H9 (cell line): ENCODE results near the gene ZNF407. TPM values are rescaled to one million over a fixed set of nuclear protein-coding genes. Genes with fewer than 3 reads are reported as not detected.

Experiments used
- DNase-seq: peaks from one replicate; pipeline ENCODE4 v3.0.0-alpha.2; 2017
- H2AFZ ChIP-seq: one replicate; pipeline ENCODE4 v1.6.1; 2013; ENCODE audit warnings: mild to moderate bottlenecking, low read length, control low read depth, moderate library complexity
- H2AK5ac ChIP-seq: 2 replicates; pipeline ENCODE4 v1.6.1; 2013; ENCODE audit warnings: low read length, control low read depth, mixed read lengths; ENCODE audit not compliant: insufficient read length
- H2BK120ac ChIP-seq: one replicate; pipeline ENCODE4 v1.6.1; 2013; ENCODE audit warnings: low read depth, mild to moderate bottlenecking, low read length, control low read depth, inconsistent platforms; ENCODE audit not compliant: poor library complexity, severe bottlenecking
- H2BK12ac ChIP-seq: 2 replicates; pipeline ENCODE4 v1.6.1; 2013; ENCODE audit warnings: low read length, control low read depth, mixed read lengths, low read depth; ENCODE audit not compliant: insufficient read length
- H2BK15ac ChIP-seq: 2 replicates; pipeline ENCODE4 v1.6.1; 2013; ENCODE audit warnings: low read depth, low read length, control low read depth
- H2BK20ac ChIP-seq: one replicate; pipeline ENCODE4 v1.6.1; 2013; ENCODE audit warnings: low read depth, mild to moderate bottlenecking, low read length, control low read depth, inconsistent platforms; ENCODE audit not compliant: poor library complexity, severe bottlenecking
- H2BK5ac ChIP-seq: 2 replicates; pipeline ENCODE4 v1.6.1; 2013; ENCODE audit warnings: low read length, control low read depth, mixed read lengths; ENCODE audit not compliant: insufficient read length
- H3K14ac ChIP-seq: 2 replicates; pipeline ENCODE4 v1.6.1; 2013; ENCODE audit warnings: low read length, control low read depth; ENCODE audit not compliant: insufficient read depth
- H3K18ac ChIP-seq: 2 replicates; pipeline ENCODE4 v1.6.1; 2013; ENCODE audit warnings: low read depth, mild to moderate bottlenecking, mixed read lengths, low read length, control low read depth; ENCODE audit not compliant: insufficient read length
- H3K23ac ChIP-seq: 2 replicates; pipeline ENCODE4 v1.6.1; 2013; ENCODE audit warnings: low read length, control low read depth, mixed read lengths, low read depth; ENCODE audit not compliant: insufficient read length
- H3K23me2 ChIP-seq: 2 replicates; pipeline ENCODE4 v1.6.1; 2013; ENCODE audit warnings: low read depth, mild to moderate bottlenecking, mixed read lengths, low read length, control low read depth; ENCODE audit not compliant: insufficient read length, poor library complexity, severe bottlenecking
- H3K27ac ChIP-seq: 2 replicates; pipeline ENCODE4 v1.5.1; 2013; ENCODE audit warnings: low read length, control low read depth, mixed read lengths, low read depth; ENCODE audit not compliant: insufficient read length
- H3K27me3 ChIP-seq: 2 replicates; pipeline ENCODE4 v1.6.1; 2013; ENCODE audit warnings: low read length, control low read depth, inconsistent platforms; ENCODE audit not compliant: insufficient read depth
- H3K4ac ChIP-seq: 2 replicates; pipeline ENCODE4 v1.6.1; 2013; ENCODE audit warnings: low read depth, mild to moderate bottlenecking, control low read depth, inconsistent platforms, low read length, moderate library complexity
- H3K4me1 ChIP-seq: 2 replicates; pipeline ENCODE4 v1.6.1; 2013; ENCODE audit warnings: low read length, control low read depth, inconsistent platforms; ENCODE audit not compliant: insufficient read depth
- H3K4me2 ChIP-seq: 2 replicates; pipeline ENCODE4 v1.6.1; 2013; ENCODE audit warnings: low read length, control low read depth, mixed read lengths; ENCODE audit not compliant: insufficient read length, insufficient read depth
- H3K56ac ChIP-seq: 2 replicates; pipeline ENCODE4 v1.6.1; 2013; ENCODE audit warnings: low read depth, mild to moderate bottlenecking, mixed read lengths, low read length, control low read depth; ENCODE audit not compliant: insufficient read length
- H3K79me1 ChIP-seq: 2 replicates; pipeline ENCODE4 v1.6.1; 2013; ENCODE audit warnings: low read depth, mild to moderate bottlenecking, moderate library complexity, low read length, control low read depth, inconsistent platforms; ENCODE audit not compliant: insufficient read depth, poor library complexity, severe bottlenecking
- H3K79me2 ChIP-seq: 2 replicates; pipeline ENCODE4 v1.6.1; 2013; ENCODE audit warnings: low read length, control low read depth, inconsistent platforms; ENCODE audit not compliant: insufficient read depth
- H3K9ac ChIP-seq: 2 replicates; pipeline ENCODE4 v1.6.1; 2013; ENCODE audit warnings: low read length, control low read depth, mixed read lengths; ENCODE audit not compliant: insufficient read length; ENCODE audit errors: extremely low read depth
- H3K9me3 ChIP-seq: one replicate; pipeline ENCODE4 v1.6.1; 2013; ENCODE audit warnings: low read depth, low read length, inconsistent platforms; ENCODE audit not compliant: control insufficient read depth
- H3T11ph ChIP-seq: one replicate; pipeline ENCODE4 v1.6.1; 2013; ENCODE audit warnings: mild to moderate bottlenecking, low read length, control low read depth, inconsistent platforms
- H4K20me1 ChIP-seq: one replicate; pipeline ENCODE4 v1.6.1; 2013; ENCODE audit not compliant: control insufficient read depth, insufficient read length, insufficient read depth
- H4K5ac ChIP-seq: 2 replicates; pipeline ENCODE4 v1.6.1; 2013; ENCODE audit warnings: low read depth, mild to moderate bottlenecking, mixed read lengths, low read length, control low read depth; ENCODE audit not compliant: insufficient read length
- H4K8ac ChIP-seq: replicated peaks from 2 replicates; pipeline ENCODE4 v1.6.1; 2013; ENCODE audit warnings: low read length, control low read depth, mixed read lengths, low read depth; ENCODE audit not compliant: insufficient read length
- H4K91ac ChIP-seq: 2 replicates; pipeline ENCODE4 v1.6.1; 2013; ENCODE audit warnings: low read depth, mild to moderate bottlenecking, moderate library complexity, mixed read lengths, low read length, control low read depth; ENCODE audit not compliant: insufficient read length
- H3K27ac Mint-ChIP-seq, 3 experiments: 2 replicates in 2 of 3; 3 replicates in 1 of 3; pipeline ENCODE4 v1.8.0; 2020 to 2021; ENCODE audit warnings: mixed read lengths in 3 of 3, mild to moderate bottlenecking in 1 of 3, moderate library complexity in 1 of 3
- H3K27me3 Mint-ChIP-seq: 2 replicates; pipeline ENCODE4 v1.8.0; 2021; ENCODE audit warnings: low read depth, mild to moderate bottlenecking, moderate library complexity, mixed read lengths
- H3K36me3 Mint-ChIP-seq, 3 experiments: 2 replicates in 2 of 3; 3 replicates in 1 of 3; pipeline ENCODE4 v1.8.0; 2020 to 2021; ENCODE audit warnings: low read depth in 3 of 3, mixed read lengths in 3 of 3; ENCODE audit not compliant: insufficient read depth in 1 of 3
- H3K4me1 Mint-ChIP-seq, 2 experiments: 2 replicates each; pipeline ENCODE4 v1.8.0; 2020; ENCODE audit warnings: mixed read lengths in 2 of 2
- H3K4me3 Mint-ChIP-seq, 2 experiments: 2 replicates in 1 of 2; 3 replicates in 1 of 2; pipeline ENCODE4 v1.8.0; 2020 to 2021; ENCODE audit warnings: mild to moderate bottlenecking in 2 of 2, mixed read lengths in 2 of 2, moderate library complexity in 1 of 2
- H3K9me3 Mint-ChIP-seq, 2 experiments: 2 replicates in 1 of 2; 3 replicates in 1 of 2; pipeline ENCODE4 v1.8.0; 2020; ENCODE audit warnings: mild to moderate bottlenecking in 2 of 2, mixed read lengths in 2 of 2, moderate library complexity in 1 of 2
- CTCF ChIP-seq: fragments of 200-600 bp; sonication (generic); conservative IDR thresholded peaks from 3 replicates; pipeline ENCODE4 v1.8.0; 2021; ENCODE audit warnings: antibody characterized with exemption, mild to moderate bottlenecking
- WGBS: extraction: QIAGEN DNeasy Blood & Tissue Kit; methylation state at CpG from one replicate; pipeline ENCODE4 v1.1.7; 2013; ENCODE audit warnings: missing lambda C conversion rate, low lambda C conversion rate, mixed read lengths; ENCODE audit not compliant: insufficient read length; ENCODE audit errors: extremely low coverage; 5-methylcytosine and 5-hydroxymethylcytosine counted together
- total RNA-seq: library from RNA; stranded (reverse); gene quantifications from 2 replicates; pipeline ENCODE4 v1.2.1, GENCODE V29; 2021

Gene ZNF407
- total RNA-seq, 1 experiment from 2014 or later: 8.7 TPM

GRCh38 chr18:75031717-75032317 is 434.1 kb downstream of the ZNF407 start:
- Histone ChIP-seq H3K4me1 (peaks cover 2% of the 10 kb centered on the region; the same call in 1 of the 2 replicates), H2AFZ (no peak overlapping the region), H3K56ac (no peak overlapping the region), H4K5ac (no peak overlapping the region), H3K4ac (no peak overlapping the region), H3K27ac (no peak overlapping the region), H2AK5ac (no peak overlapping the region), H3K79me2 (no peaks in the 10 kb centered on the region), H4K8ac (no peak overlapping the region), H2BK12ac (no peak overlapping the region), H2BK15ac (no peak overlapping the region), H2BK5ac (no peak overlapping the region), H3K9me3 (no peaks in the 10 kb centered on the region), H3K23ac (no peak overlapping the region), H3K4me2 (no peak overlapping the region), H3K14ac (no peak overlapping the region), H4K91ac (no peak overlapping the region), H2BK20ac (no peak overlapping the region), H3T11ph (no peak overlapping the region), H3K23me2 (no peaks in the 10 kb centered on the region), H2BK120ac (no peak overlapping the region), H3K18ac (no peak overlapping the region), H3K27me3 (no peaks in the 10 kb centered on the region), H3K79me1 (no peaks in the 10 kb centered on the region), H3K9ac (no peak overlapping the region), H4K20me1 (no peaks in the 10 kb centered on the region)
- Mint-ChIP-seq H3K27ac (no peak overlapping the region), H3K4me1 (peaks cover 4 to 10% of the 10 kb centered on the region in 2 experiments), H3K27me3 (no peaks in the 10 kb centered on the region; the same call in 1 of the 2 replicates), H3K9me3 (no peaks in the 10 kb centered on the region), H3K36me3 (no peaks in the 10 kb centered on the region), H3K4me3 (no peak overlapping the region)
- no peak for DNase-seq
- no CpG with 5 or more reads among the region's 11 CpGs for WGBS
- TF ChIP-seq CTCF: no peak
